Endothelial cell of umbilical vein (primary cell): ENCODE data around the gene C1orf116. TPM values are rescaled to one million over a fixed set of nuclear protein-coding genes. Genes with fewer than 3 reads are reported as not detected.
A peak's percentile ranks its signal among the peaks of the same experiment; 100 is the strongest.

Experiments
- BruUV-seq: library from RNA; stranded (reverse); fragments of 400-500 nt; replicated peaks from 2 replicates; lab custom pipeline; 2021; lab: Mats Ljungman, UMichigan
- CTCF ChIA-PET: fragments of 300-600, 350-600 bp; sonication (Branson Sonifier 250); formaldehyde crosslinking; loops from one replicate; lab custom pipeline; 2021; ENCODE audit warnings: antibody characterized with exemption, inconsistent platforms; lab: Charles Lee
- POLR2A ChIA-PET: fragments of 300-600, 350-600 bp; sonication (Branson Sonifier 250); formaldehyde crosslinking; loops from one replicate; lab custom pipeline; 2021; ENCODE audit warnings: antibody characterized with exemption, inconsistent platforms; lab: Charles Lee
- DNase-seq: peaks from one replicate; pipeline ENCODE4 v3.0.0-alpha.2; 2011; ENCODE audit warnings: low read depth, low spot score
- FAIRE-seq: peaks from 2 replicates; lab custom pipeline; 2011; peaks lifted over from hg19 to GRCh38; lab: Jason Lieb, UNC
- H2AFZ ChIP-seq: 2 replicates; pipeline ENCODE4 v1.6.0; 2012; ENCODE audit warnings: low read depth, low read length, control low read depth, inconsistent platforms
- H3K27ac ChIP-seq: 2 replicates; pipeline ENCODE4 v1.5.1; 2011; ENCODE audit warnings: low read depth, mild to moderate bottlenecking, control low read depth, low read length, moderate library complexity; ENCODE audit not compliant: insufficient read depth
- H3K27me3 ChIP-seq, 2 experiments: 2 replicates each; pipeline versions ENCODE4 v1.6.0 to v1.6.1; 2011; ENCODE audit warnings: low read length in 2 of 2, mixed read lengths in 1 of 2; ENCODE audit not compliant: control insufficient read depth in 2 of 2, insufficient read depth in 2 of 2
- H3K36me3 ChIP-seq, 2 experiments: 2 replicates in 1 of 2; 3 replicates in 1 of 2; pipeline ENCODE4 v1.5.1; 2011; ENCODE audit warnings: low read length in 2 of 2, mild to moderate bottlenecking in 1 of 2, moderate library complexity in 1 of 2; ENCODE audit not compliant: control insufficient read depth in 2 of 2, insufficient read depth in 2 of 2; ENCODE audit errors: extremely low read depth in 1 of 2
- H3K4me1 ChIP-seq: 3 replicates; pipeline ENCODE4 v1.5.1; 2011; ENCODE audit warnings: mild to moderate bottlenecking, low read length; ENCODE audit not compliant: control insufficient read depth, insufficient read depth; ENCODE audit errors: extremely low read depth
- H3K4me2 ChIP-seq: 2 replicates; pipeline ENCODE4 v1.6.1; 2011; ENCODE audit warnings: low read length, control low read depth, mixed read lengths; ENCODE audit not compliant: insufficient read depth
- H3K4me3 ChIP-seq, 3 experiments: fragments of 200-600 bp in 1 of 3; sonication (generic), shearing (Covaris generic) in 1 of 3; replicated peaks in 1 of 3; 2 replicates each; pipeline ENCODE4 v1.5.1; 2011 to 2016; ENCODE audit warnings: control low read depth in 3 of 3, low read length in 3 of 3, mild to moderate bottlenecking in 2 of 3, inconsistent platforms in 1 of 3, low read depth in 1 of 3, moderate library complexity in 1 of 3; ENCODE audit not compliant: insufficient read depth in 1 of 3
- H3K79me2 ChIP-seq: 2 replicates; pipeline ENCODE4 v1.6.0; 2012; ENCODE audit warnings: low read length, inconsistent platforms; ENCODE audit not compliant: control insufficient read depth, insufficient read depth
- H3K9ac ChIP-seq: replicated peaks from 2 replicates; pipeline ENCODE3; 2011; ENCODE audit warnings: low read length, control low read depth; ENCODE audit not compliant: insufficient read depth; ENCODE audit errors: extremely low read depth
- H3K9me1 ChIP-seq: replicated peaks from 3 replicates; pipeline ENCODE4 v1.6.0; 2011; ENCODE audit warnings: mild to moderate bottlenecking, low read length; ENCODE audit not compliant: control insufficient read depth, insufficient read depth; ENCODE audit errors: extremely low read depth
- H3K9me3 ChIP-seq: replicated peaks from 2 replicates; pipeline ENCODE4 v1.5.1; 2012; ENCODE audit warnings: low read length, inconsistent platforms; ENCODE audit not compliant: control insufficient read depth, insufficient read depth
- H4K20me1 ChIP-seq: replicated peaks from 2 replicates; pipeline ENCODE3; 2011; ENCODE audit warnings: mild to moderate bottlenecking, low read length; ENCODE audit not compliant: control insufficient read depth, insufficient read depth; ENCODE audit errors: extremely low read depth
- CTCF ChIP-seq, 2 donors: IDR thresholded peaks; 1 replicate in 1 of 2; 2 replicates in 1 of 2; pipeline ENCODE4 v1.5.1; 2011; ENCODE audit warnings: low read length in 2 of 2, mild to moderate bottlenecking in 2 of 2, moderate library complexity in 2 of 2, control low read depth in 1 of 2, inconsistent platforms in 1 of 2, low read depth in 1 of 2; ENCODE audit not compliant: insufficient read depth in 1 of 2; ENCODE audit errors: extremely low read depth in 1 of 2
- MAX ChIP-seq: IDR thresholded peaks from 2 replicates; pipeline ENCODE4 v1.6.1; 2011; ENCODE audit not compliant: insufficient read depth, insufficient read length
- MYC ChIP-seq: IDR thresholded peaks from one replicate; pipeline ENCODE4 v1.6.1; 2011; ENCODE audit warnings: mild to moderate bottlenecking, low read depth, low read length
- POLR2AphosphoS5 ChIP-seq: IDR thresholded peaks from 2 replicates; pipeline ENCODE4 v1.6.1; 2012; ENCODE audit warnings: low read depth, mild to moderate bottlenecking, control low read depth, low read length, moderate library complexity; ENCODE audit not compliant: insufficient read depth
- dilution Hi-C: fragments of 300-500 bp; cut with MboI; formaldehyde crosslinking; loops from one replicate; pipeline ENCODE4 v1.15.0; 2019; ENCODE audit warnings: low sequenced_read_pairs; ENCODE audit not compliant: extremely low pct_ligation_motif_present
- intact Hi-C: fragments of 100-400 bp; cut with micrococcal nuclease; formaldehyde crosslinking; loops from one replicate; pipeline ENCODE4 v1.10.0; 2022
- polyA plus RNA-seq, 4 experiments: library from polyadenylated mRNA; depleted of rRNA in 3 of 4; stranded (reverse) in 3 of 4; unstranded in 1 of 4; fragments of >200 nt; gene quantifications; 2 replicates each; pipeline versions ENCODE4 v1.2.1 to v1.2.3, GENCODE V29; 2011 to 2012; ENCODE audit warnings: missing spikeins in 1 of 4
- total RNA-seq: library from RNA; stranded (reverse); gene quantifications from 2 replicates; pipeline ENCODE4 v1.2.3, GENCODE V29; 2021

Gene C1orf116
- total and polyA plus RNA-seq, 2 donors (not counting 3 experiments of a cell fraction or from before 2014, with no cell fraction given): 0.07 TPM; not detected in 1

DNA sequence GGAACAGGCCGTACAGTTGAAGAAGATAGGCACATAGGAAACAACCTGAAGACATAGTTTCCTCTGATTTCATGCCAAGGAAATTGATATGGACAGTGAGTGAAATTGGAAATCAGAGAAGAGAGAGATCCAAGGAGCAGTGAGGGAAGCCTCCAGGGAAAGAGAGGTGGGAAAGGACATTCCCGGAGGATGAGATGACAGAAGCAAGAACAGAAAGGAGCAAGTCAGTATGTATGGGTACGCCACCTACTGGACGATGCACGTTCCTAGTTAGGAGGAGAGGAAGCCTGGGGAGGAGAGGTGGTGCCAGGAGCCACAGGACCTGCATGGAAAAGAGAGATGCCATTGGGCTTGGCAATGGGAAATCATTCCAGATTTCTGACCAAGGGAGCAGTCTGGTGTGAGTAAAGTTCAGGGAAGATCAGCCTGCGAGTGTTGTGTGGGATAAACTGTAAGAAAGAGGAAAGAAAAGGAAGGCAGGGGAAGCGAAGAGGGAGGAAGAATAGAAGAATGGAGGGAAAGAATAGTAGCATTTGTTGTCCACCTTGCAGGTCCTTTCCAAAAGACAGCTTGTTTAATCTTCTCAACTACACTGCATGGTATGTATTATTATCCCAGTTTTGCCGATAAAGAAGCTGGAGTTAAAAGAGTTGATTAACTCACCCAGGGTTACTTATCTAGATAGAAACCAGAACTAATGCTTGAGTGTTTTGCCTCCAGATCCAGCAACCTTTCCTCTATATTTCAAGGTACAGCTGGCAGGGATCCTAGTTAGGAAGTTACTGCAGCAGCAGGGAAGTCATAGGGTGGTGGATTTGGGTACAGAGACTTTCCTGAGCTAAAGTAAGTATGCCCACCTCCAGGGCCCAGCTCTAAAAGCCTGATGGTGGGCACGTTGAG, 27.4 kb downstream of the C1orf116 start:
- no TSS peak for BruUV-seq
- TF ChIP-seq POLR2AphosphoS5 (no peak), CTCF (IDR thresholded peaks at IDR 0.05; ENCODE audit: extremely low read depth in 1 of 2, insufficient read depth in 1 of 2, low read depth in 1 of 2, low read length in 2 of 2) (peak; percentile 83 to 86), MAX (no peak), MYC (no peak)
- H3K4me2 ChIP-seq: no peak overlapping the region
- H3K4me3 ChIP-seq: no peak overlapping the region
- CTCF ChIA-PET: interaction anchor here (0.8 to 1.9 kb wide), 14 partner anchors 9 to 575 kb away, joined by 3 to 7 read pairs (median 3); no protein-coding TSS in a partner anchor
- intact Hi-C loops (loop anchor here (1.0 to 2.0 kb wide), 3 partner anchors 70 to 494 kb away; no protein-coding TSS in a partner anchor), dilution Hi-C loops (no loop called here)
- H3K4me1 ChIP-seq: no peaks in the 10 kb centered on the region
- H3K9ac ChIP-seq: no peak overlapping the region
- no peak overlapping the region for H3K27ac ChIP-seq
- H3K27me3 ChIP-seq: peaks cover 0 to 3% of the 10 kb centered on the region in 2 experiments
- POLR2A ChIA-PET: no interaction called here
- FAIRE-seq (peak; percentile 73), DNase-seq (peak; percentile 33)
- H2AFZ ChIP-seq: no peak overlapping the region
- no peaks in the 10 kb centered on the region for H4K20me1 ChIP-seq
- H3K36me3 ChIP-seq: no peaks in the 10 kb centered on the region
- no peaks in the 10 kb centered on the region for H3K9me3 ChIP-seq
- H3K9me1 ChIP-seq: no peaks in the 10 kb centered on the region
- no peaks in the 10 kb centered on the region for H3K79me2 ChIP-seq
